ENCODE results near the gene PTPRA.

DNA sequence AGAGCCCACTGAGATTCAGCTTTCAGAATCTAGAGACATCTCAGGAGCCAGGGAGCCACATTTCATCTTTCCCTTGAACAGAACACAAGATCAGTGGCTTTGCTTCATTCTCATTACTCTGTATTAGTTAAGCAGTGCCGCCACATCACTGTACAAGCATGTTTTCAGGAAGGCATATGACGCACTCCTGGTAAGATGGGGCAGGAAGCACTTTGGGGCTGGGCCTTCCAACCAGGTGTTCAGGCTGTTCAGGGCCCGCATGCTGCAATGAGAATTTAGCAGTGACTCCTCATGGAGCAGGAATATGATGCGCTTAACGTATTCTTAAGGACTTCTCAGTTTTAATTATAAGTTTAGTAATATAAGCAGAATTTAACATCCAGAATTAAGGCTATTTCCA lies 140.5 kb downstream of the PTPRA start:
- no peak for TF ChIP-seq CTCF (IDR thresholded peaks at IDR 0.05)
- no peak for TF ChIP-seq POLR2A (IDR thresholded peaks at IDR 0.05)

Data from right lobe of liver (tissue), 4 donors.